Fibroblast of lung (primary cell): Measurements from ENCODE around the gene SIGLEC5. TPM values are rescaled to one million over a fixed set of nuclear protein-coding genes. Genes with fewer than 3 reads are reported as not detected.

Experiments
- DNase-seq, 2 donors: peaks; one replicate each; pipeline versions ENCODE4 v3.0.0 to v3.0.0-alpha.2; 2010; ENCODE audit warnings: low read depth in 2 of 2
- H2AFZ ChIP-seq: 2 replicates; pipeline ENCODE4 v1.5.1; 2012; ENCODE audit warnings: low read length, control low read depth, inconsistent platforms
- H3K27ac ChIP-seq: 2 replicates; pipeline ENCODE4 v1.5.1; 2011; ENCODE audit warnings: low read length, control low read depth; ENCODE audit not compliant: insufficient read depth
- H3K27me3 ChIP-seq: 2 replicates; pipeline ENCODE4 v1.5.1; 2011; ENCODE audit warnings: mild to moderate bottlenecking, low read length; ENCODE audit not compliant: control insufficient read depth, insufficient read depth
- H3K36me3 ChIP-seq: 2 replicates; pipeline ENCODE4 v1.5.1; 2011; ENCODE audit warnings: low read length; ENCODE audit not compliant: control insufficient read depth, insufficient read depth
- H3K4me1 ChIP-seq: 2 replicates; pipeline ENCODE4 v1.5.1; 2011; ENCODE audit warnings: low read length; ENCODE audit not compliant: control insufficient read depth, insufficient read depth; ENCODE audit errors: extremely low read depth
- H3K4me2 ChIP-seq: 2 replicates; pipeline ENCODE4 v1.5.1; 2011; ENCODE audit warnings: low read length, control low read depth; ENCODE audit not compliant: insufficient read depth; ENCODE audit errors: extremely low read depth
- H3K4me3 ChIP-seq, 4 experiments: fragments of 200-600 bp in 1 of 4; sonication (generic) in 1 of 4; replicated peaks in 1 of 4; 2 replicates each; pipeline ENCODE4 v1.5.1; 2011 to 2016; ENCODE audit warnings: low read length in 4 of 4, low read depth in 3 of 4, mild to moderate bottlenecking in 3 of 4, control low read depth in 2 of 4, inconsistent platforms in 1 of 4, mixed read lengths in 1 of 4; ENCODE audit not compliant: insufficient read depth in 1 of 4; ENCODE audit errors: control extremely low read depth in 1 of 4
- H3K79me2 ChIP-seq: 2 replicates; pipeline ENCODE4 v1.5.1; 2012; ENCODE audit warnings: mild to moderate bottlenecking, low read length, inconsistent platforms; ENCODE audit not compliant: control insufficient read depth, insufficient read depth
- H3K9ac ChIP-seq: 2 replicates; pipeline ENCODE4 v1.5.1; 2011; ENCODE audit warnings: mild to moderate bottlenecking, low read length, control low read depth; ENCODE audit not compliant: insufficient read depth
- H3K9me3 ChIP-seq: 2 replicates; pipeline ENCODE4 v1.5.1; 2012; ENCODE audit warnings: low read depth, low read length; ENCODE audit not compliant: control insufficient read depth, insufficient read depth
- H4K20me1 ChIP-seq: 2 replicates; pipeline ENCODE4 v1.5.1; 2011; ENCODE audit warnings: low read length; ENCODE audit not compliant: control insufficient read depth, insufficient read depth; ENCODE audit errors: extremely low read depth
- EZH2 ChIP-seq: IDR thresholded peaks from 2 replicates; pipeline ENCODE4 v1.5.1; 2012; ENCODE audit warnings: low read length, control low read depth, mild to moderate bottlenecking; ENCODE audit errors: missing control alignments
- polyA plus RNA-seq, 2 donors: library from polyadenylated mRNA; depleted of rRNA in 1 of 2; stranded (reverse) in 1 of 2; unstranded in 1 of 2; fragments of >200 nt; gene quantifications; 2 replicates each; pipeline ENCODE4 v1.2.1, GENCODE V29; 2011 to 2012; ENCODE audit warnings: missing spikeins in 1 of 2
- total RNA-seq: library from RNA; depleted of rRNA; stranded (reverse); fragments of >200 nt; gene quantifications from 2 replicates; pipeline ENCODE4 v1.2.1, GENCODE V29; 2014
- TF ChIP-seq, protein P1 (sequence below), 2 donors: IDR thresholded peaks in 1 of 2; conservative IDR thresholded peaks in 1 of 2; 1 replicate in 1 of 2; 2 replicates in 1 of 2; pipeline ENCODE4 v1.5.1; 2011 to 2012; ENCODE audit warnings: low read length in 2 of 2, control low read depth in 1 of 2, inconsistent platforms in 1 of 2, low read depth in 1 of 2, mild to moderate bottlenecking in 1 of 2

The SIGLEC5 gene
- total and polyA plus RNA-seq, 2 donors (not counting 1 experiment from before 2014, with no cell fraction given): not detected

DNA sequence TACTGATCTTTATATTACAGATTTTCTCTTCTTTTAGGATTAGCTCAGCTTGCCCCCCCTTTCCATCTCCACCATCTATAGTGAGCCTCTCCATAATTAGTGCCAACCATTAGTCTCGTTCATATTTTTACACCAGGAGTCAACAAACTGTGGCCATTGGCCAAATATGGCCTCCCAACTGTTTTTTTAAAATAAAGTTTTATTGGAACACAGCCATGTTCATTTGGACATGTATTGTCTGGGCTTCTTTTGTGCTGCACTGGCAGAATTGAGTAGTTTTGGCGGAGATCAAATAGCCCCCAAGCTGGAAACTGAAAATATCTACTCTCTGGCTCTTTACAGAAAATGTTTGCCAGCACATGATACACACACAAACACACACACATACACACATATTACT lies 40.7 kb downstream of the SIGLEC5 start:
- TF ChIP-seq EZH2: no peak
- TF ChIP-seq, protein P1, sequence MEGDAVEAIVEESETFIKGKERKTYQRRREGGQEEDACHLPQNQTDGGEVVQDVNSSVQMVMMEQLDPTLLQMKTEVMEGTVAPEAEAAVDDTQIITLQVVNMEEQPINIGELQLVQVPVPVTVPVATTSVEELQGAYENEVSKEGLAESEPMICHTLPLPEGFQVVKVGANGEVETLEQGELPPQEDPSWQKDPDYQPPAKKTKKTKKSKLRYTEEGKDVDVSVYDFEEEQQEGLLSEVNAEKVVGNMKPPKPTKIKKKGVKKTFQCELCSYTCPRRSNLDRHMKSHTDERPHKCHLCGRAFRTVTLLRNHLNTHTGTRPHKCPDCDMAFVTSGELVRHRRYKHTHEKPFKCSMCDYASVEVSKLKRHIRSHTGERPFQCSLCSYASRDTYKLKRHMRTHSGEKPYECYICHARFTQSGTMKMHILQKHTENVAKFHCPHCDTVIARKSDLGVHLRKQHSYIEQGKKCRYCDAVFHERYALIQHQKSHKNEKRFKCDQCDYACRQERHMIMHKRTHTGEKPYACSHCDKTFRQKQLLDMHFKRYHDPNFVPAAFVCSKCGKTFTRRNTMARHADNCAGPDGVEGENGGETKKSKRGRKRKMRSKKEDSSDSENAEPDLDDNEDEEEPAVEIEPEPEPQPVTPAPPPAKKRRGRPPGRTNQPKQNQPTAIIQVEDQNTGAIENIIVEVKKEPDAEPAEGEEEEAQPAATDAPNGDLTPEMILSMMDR (conservative IDR thresholded peaks at IDR 0.05 in 1 of 2, IDR thresholded peaks at IDR 0.05 in 1 of 2; ENCODE audit: low read depth in 1 of 2, low read length in 2 of 2): no peak
- Histone ChIP-seq H3K27me3 (no peaks in the 10 kb centered on the region), H3K4me1 (no peaks in the 10 kb centered on the region), H3K9ac (no peak overlapping the region), H3K4me3 (no peak overlapping the region), H3K79me2 (no peaks in the 10 kb centered on the region), H3K36me3 (peaks cover 7% of the 10 kb centered on the region), H3K9me3 (peaks cover 4% of the 10 kb centered on the region), H3K27ac (no peak overlapping the region), H2AFZ (no peak overlapping the region), H3K4me2 (no peak overlapping the region), H4K20me1 (no peaks in the 10 kb centered on the region)
- no peak for DNase-seq

DNA sequence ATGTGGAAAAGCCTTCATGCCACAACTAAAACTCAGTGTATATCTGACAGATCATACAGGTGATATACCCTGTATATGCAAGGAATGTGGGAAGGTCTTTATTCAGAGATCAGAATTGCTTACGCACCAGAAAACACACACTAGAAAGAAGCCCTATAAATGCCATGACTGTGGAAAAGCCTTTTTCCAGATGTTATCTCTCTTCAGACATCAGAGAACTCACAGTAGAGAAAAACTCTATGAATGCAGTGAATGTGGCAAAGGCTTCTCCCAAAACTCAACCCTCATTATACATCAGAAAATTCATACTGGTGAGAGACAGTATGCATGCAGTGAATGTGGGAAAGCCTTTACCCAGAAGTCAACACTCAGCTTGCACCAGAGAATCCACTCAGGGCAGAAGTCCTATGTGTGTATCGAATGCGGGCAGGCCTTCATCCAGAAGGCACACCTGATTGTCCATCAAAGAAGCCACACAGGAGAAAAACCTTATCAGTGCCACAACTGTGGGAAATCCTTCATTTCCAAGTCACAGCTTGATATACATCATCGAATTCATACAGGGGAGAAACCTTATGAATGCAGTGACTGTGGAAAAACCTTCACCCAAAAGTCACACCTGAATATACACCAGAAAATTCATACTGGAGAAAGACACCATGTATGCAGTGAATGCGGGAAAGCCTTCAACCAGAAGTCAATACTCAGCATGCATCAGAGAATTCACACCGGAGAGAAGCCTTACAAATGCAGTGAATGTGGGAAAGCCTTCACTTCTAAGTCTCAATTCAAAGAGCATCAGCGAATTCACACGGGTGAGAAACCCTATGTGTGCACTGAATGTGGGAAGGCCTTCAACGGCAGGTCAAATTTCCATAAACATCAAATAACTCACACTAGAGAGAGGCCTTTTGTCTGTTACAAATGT lies 42.7 kb downstream of the SIGLEC5 start:
- Histone ChIP-seq H3K4me3 (no peak overlapping the region), H3K9me3 (peaks cover 4% of the 10 kb centered on the region), H3K36me3 (peaks cover 8% of the 10 kb centered on the region), H2AFZ (no peak overlapping the region), H3K4me1 (no peaks in the 10 kb centered on the region), H3K9ac (no peak overlapping the region), H3K27me3 (no peaks in the 10 kb centered on the region), H3K79me2 (no peaks in the 10 kb centered on the region), H4K20me1 (no peaks in the 10 kb centered on the region), H3K4me2 (no peak overlapping the region), H3K27ac (no peak overlapping the region)
- DNase-seq: no peak
- no peak for TF ChIP-seq EZH2
- TF ChIP-seq, protein P1 (conservative IDR thresholded peaks at IDR 0.05 in 1 of 2, IDR thresholded peaks at IDR 0.05 in 1 of 2; ENCODE audit: low read depth in 1 of 2, low read length in 2 of 2): no peak

DNA sequence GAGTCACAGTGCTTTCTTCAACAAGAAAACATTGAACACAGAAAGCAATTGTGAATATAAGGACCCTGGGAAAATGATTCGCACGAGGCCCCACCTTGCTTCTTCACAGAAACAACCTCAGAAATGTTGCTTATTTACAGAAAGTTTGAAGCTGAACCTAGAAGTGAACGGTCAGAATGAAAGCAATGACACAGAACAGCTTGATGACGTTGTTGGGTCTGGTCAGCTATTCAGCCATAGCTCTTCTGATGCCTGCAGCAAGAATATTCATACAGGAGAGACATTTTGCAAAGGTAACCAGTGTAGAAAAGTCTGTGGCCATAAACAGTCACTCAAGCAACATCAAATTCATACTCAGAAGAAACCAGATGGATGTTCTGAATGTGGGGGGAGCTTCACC lies 43.4 kb downstream of the SIGLEC5 start:
- H3K9ac ChIP-seq: no peak overlapping the region
- TF ChIP-seq, protein P1 (conservative IDR thresholded peaks at IDR 0.05 in 1 of 2, IDR thresholded peaks at IDR 0.05 in 1 of 2; ENCODE audit: low read depth in 1 of 2, low read length in 2 of 2): no peak
- TF ChIP-seq EZH2: no peak
- H3K9me3 ChIP-seq: peaks cover 4% of the 10 kb centered on the region
- H4K20me1 ChIP-seq: no peaks in the 10 kb centered on the region
- no peak for DNase-seq
- no peaks in the 10 kb centered on the region for H3K4me1 ChIP-seq
- no peak overlapping the region for H3K27ac ChIP-seq
- no peaks in the 10 kb centered on the region for H3K27me3 ChIP-seq
- H2AFZ ChIP-seq: no peak overlapping the region
- H3K4me3 ChIP-seq: no peak overlapping the region
- peaks cover 10% of the 10 kb centered on the region for H3K36me3 ChIP-seq
- no peak overlapping the region for H3K4me2 ChIP-seq
- H3K79me2 ChIP-seq: no peaks in the 10 kb centered on the region
